Right lobe of liver (tissue), 4 donors: ENCODE data around the gene NPIPA3.

ENCODE experiments used
- CTCF ChIP-seq, 4 donors: fragments of 200-600 bp in 3 of 4; fragments of 450-650 bp in 1 of 4; IDR thresholded peaks; one replicate each; pipeline versions ENCODE4 v1.5.1 to v1.8.0; 2016 to 2022; ENCODE audit warnings: antibody characterized with exemption in 4 of 4, mild to moderate bottlenecking in 2 of 4
- POLR2A ChIP-seq: fragments of 450-650 bp; IDR thresholded peaks from one replicate; pipeline ENCODE4 v1.6.1; 2017; ENCODE audit warnings: antibody characterized with exemption, mild to moderate bottlenecking
- donor health status: DM: no; HTN: no; CAD: no.
- donor health status: DM: no; HTN: no; CAD: no.
- donor health status: DM: no; HTN: yes; CAD: no.

GRCh38 chr16:14682121-14682520, 21.1 kb upstream of the NPIPA3 start:
- TF ChIP-seq CTCF (IDR thresholded peaks at IDR 0.05) (no peak), POLR2A (no peak)
